Adrenal gland (tissue), 5 donors: ENCODE results near the gene SBF2.

ENCODE experiments used
- POLR2A ChIP-seq, 2 donors: fragments of 450-650 bp; IDR thresholded peaks; one replicate each; pipeline ENCODE4 v1.6.1; 2017; ENCODE audit warnings: antibody characterized with exemption in 2 of 2, mild to moderate bottlenecking in 2 of 2, moderate library complexity in 1 of 2
- TF ChIP-seq, protein P1 (sequence below), 6 experiments: fragments of 450-650 bp in 4 of 6; fragments of 200-600 bp in 2 of 6; sonication (generic) in 1 of 6; IDR thresholded peaks; 1 replicate in 5 of 6; 2 replicates in 1 of 6; pipeline versions ENCODE4 v1.5.1 to v1.8.0; 2016 to 2021; ENCODE audit warnings: antibody characterized with exemption in 6 of 6, mild to moderate bottlenecking in 2 of 6, moderate library complexity in 1 of 6
- donor health status: DM: no; HTN: no; CAD: no.

DNA sequence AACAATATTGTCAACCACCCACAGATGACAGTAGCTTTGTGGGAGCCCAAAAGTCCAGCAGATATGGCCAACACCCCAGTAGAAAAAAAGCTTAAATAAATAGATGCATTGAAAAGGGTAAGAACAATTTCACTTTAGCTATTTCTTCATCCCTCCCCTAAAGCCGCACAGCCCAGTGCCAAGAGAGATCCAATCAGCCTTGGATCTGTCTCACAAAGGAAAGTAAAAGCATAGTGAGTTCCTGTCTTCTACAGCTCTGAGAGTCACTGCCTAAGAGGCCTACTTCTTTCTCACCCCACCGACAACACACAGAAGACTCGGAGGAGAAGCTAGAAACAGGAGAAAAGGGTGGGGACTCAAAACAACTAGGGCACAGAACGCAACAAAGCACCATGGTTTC is 196.4 kb downstream of the SBF2 start:
- TF ChIP-seq, protein P1, sequence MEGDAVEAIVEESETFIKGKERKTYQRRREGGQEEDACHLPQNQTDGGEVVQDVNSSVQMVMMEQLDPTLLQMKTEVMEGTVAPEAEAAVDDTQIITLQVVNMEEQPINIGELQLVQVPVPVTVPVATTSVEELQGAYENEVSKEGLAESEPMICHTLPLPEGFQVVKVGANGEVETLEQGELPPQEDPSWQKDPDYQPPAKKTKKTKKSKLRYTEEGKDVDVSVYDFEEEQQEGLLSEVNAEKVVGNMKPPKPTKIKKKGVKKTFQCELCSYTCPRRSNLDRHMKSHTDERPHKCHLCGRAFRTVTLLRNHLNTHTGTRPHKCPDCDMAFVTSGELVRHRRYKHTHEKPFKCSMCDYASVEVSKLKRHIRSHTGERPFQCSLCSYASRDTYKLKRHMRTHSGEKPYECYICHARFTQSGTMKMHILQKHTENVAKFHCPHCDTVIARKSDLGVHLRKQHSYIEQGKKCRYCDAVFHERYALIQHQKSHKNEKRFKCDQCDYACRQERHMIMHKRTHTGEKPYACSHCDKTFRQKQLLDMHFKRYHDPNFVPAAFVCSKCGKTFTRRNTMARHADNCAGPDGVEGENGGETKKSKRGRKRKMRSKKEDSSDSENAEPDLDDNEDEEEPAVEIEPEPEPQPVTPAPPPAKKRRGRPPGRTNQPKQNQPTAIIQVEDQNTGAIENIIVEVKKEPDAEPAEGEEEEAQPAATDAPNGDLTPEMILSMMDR (IDR thresholded peaks at IDR 0.05), result no peak
- no peak for TF ChIP-seq POLR2A (IDR thresholded peaks at IDR 0.05)
